AG09309 (cell line): ENCODE data around the gene MRPS7.

Experiments used
- DNase-seq: peaks from one replicate; pipeline ENCODE4 v3.0.0-alpha.2; 2010; ENCODE audit warnings: low read depth
- H3K4me3 ChIP-seq: 2 replicates; pipeline ENCODE4 v1.5.1; 2011; ENCODE audit warnings: mild to moderate bottlenecking, low read depth, low read length, moderate library complexity; ENCODE audit not compliant: control insufficient read depth
- CTCF ChIP-seq: IDR thresholded peaks from 2 replicates; pipeline ENCODE4 v1.5.1; 2011; ENCODE audit warnings: mild to moderate bottlenecking, low read depth, low read length, inconsistent platforms; ENCODE audit not compliant: insufficient read depth, control insufficient read depth; ENCODE audit errors: missing control alignments

MRPS7 gene

GRCh38 chr17:75231071-75231470, 30.6 kb upstream of the MRPS7 start:
- TF ChIP-seq CTCF, result no peak
- no peak overlapping the region for H3K4me3 ChIP-seq
- DNase-seq, result no peak

GRCh38 chr17:75231741-75232464, 29.8 kb upstream of the MRPS7 start:
- no peak for TF ChIP-seq CTCF
- no peak for DNase-seq
- no peak overlapping the region for H3K4me3 ChIP-seq

GRCh38 chr17:75232786-75233185, 28.9 kb upstream of the MRPS7 start:
- H3K4me3 ChIP-seq, result no peak overlapping the region
- no peak for DNase-seq
- no peak for TF ChIP-seq CTCF

GRCh38 chr17:75237100-75238014, 24.3 kb upstream of the MRPS7 start:
- TF ChIP-seq CTCF, result no peak
- DNase-seq, result no peak
- H3K4me3 ChIP-seq, result no peak overlapping the region

- H3K4me3 ChIP-seq, result no peak overlapping the region
- no peak for TF ChIP-seq CTCF
- DNase-seq, result no peak
These were observed 23.6 kb upstream of the MRPS7 start for GRCh38 chr17:75238020-75238580.

GRCh38 chr17:75238684-75239191, 22.9 kb upstream of the MRPS7 start:
- no peak for DNase-seq
- H3K4me3 ChIP-seq, result no peak overlapping the region
- TF ChIP-seq CTCF, result peak; percentile 88
